Subcutaneous abdominal adipose tissue (tissue), 5 donors: ENCODE data around the gene ZBTB16.

Experiments used
- H3K27ac ChIP-seq: one replicate; pipeline ENCODE4 v1.7.0; 2013; ENCODE audit warnings: low read depth, mild to moderate bottlenecking, inconsistent platforms, low read length, moderate library complexity
- H3K27me3 ChIP-seq, 5 donors: one replicate each; pipeline ENCODE4 v1.7.0; 2013; ENCODE audit warnings: low read length in 5 of 5, inconsistent platforms in 1 of 5; ENCODE audit not compliant: control insufficient read depth in 5 of 5, insufficient read depth in 4 of 5
- H3K36me3 ChIP-seq, 5 donors: one replicate each; pipeline ENCODE4 v1.7.0; 2013; ENCODE audit warnings: low read length in 5 of 5; ENCODE audit not compliant: control insufficient read depth in 5 of 5, insufficient read depth in 5 of 5
- H3K4me1 ChIP-seq, 5 donors: one replicate each; pipeline ENCODE4 v1.7.0; 2013; ENCODE audit warnings: low read length in 5 of 5, mild to moderate bottlenecking in 3 of 5, moderate library complexity in 1 of 5; ENCODE audit not compliant: control insufficient read depth in 5 of 5, insufficient read depth in 5 of 5
- H3K4me3 ChIP-seq, 5 donors: one replicate each; pipeline ENCODE4 v1.7.0; 2013; ENCODE audit warnings: low read length in 5 of 5, low read depth in 1 of 5
- H3K9ac ChIP-seq, 5 donors: one replicate each; pipeline ENCODE4 v1.7.0; 2013; ENCODE audit warnings: low read length in 5 of 5, mild to moderate bottlenecking in 4 of 5, moderate library complexity in 3 of 5
- H3K9me3 ChIP-seq, 5 donors: one replicate each; pipeline ENCODE4 v1.7.0; 2013; ENCODE audit warnings: low read length in 5 of 5; ENCODE audit not compliant: control insufficient read depth in 5 of 5
- donor health status: healthy.
- donor health status: healthy.
- donor health status: healthy.
- donor health status: healthy.
- donor health status: healthy.

The ZBTB16 gene

DNA sequence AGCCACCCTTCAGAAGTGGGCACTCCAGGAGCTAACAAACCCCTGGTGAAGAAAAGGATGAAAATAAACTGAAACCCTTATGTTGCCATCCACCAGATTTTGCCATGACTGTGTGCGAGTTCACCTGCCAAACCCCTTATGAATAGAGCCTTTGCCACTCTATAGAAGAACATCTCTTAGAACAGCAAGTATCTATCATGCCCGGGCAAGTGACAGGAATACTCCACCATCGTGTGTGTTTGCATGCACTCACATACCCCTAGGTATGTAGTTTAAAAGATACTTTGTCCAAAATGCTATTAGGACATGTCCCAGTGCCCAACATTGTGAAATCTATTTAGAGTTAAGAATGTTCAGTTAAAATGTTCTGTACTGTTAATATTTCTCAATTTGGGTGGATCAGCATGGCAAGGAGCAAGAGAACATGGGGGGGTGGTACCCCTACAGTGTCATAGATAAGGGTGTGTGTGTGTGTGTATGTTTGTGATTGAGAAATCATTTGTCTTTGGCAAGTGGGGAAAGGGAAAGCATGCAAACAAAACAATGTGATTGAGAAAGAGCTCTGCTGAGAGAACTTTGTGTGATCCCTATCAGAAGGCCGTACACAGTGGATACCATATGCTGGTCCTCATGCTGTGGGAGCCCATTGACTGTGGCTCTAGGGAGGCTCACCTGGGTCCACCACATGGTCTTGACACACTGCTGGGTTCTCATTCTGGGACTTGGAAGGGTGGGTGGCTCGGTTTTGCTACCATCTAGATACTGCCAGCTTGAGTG lies 94.9 kb downstream of the ZBTB16 start:
- H3K4me1 ChIP-seq: peaks cover 28 to 93% (median 83%) of the 10 kb centered on the region in 5 donors
- H3K4me3 ChIP-seq: peak overlapping the region in 1 of 5 donors; percentile 22
- peak overlapping the region in 2 of 5 donors; percentile 7 to 30 for H3K9ac ChIP-seq
- peak overlapping the region; percentile 89 for H3K27ac ChIP-seq
- H3K27me3 ChIP-seq: no peaks in the 10 kb centered on the region
- peaks cover 0 to 30% (median 26%) of the 10 kb centered on the region in 5 donors for H3K36me3 ChIP-seq
- no peaks in the 10 kb centered on the region for H3K9me3 ChIP-seq

GRCh38 chr11:114155116-114155515 lies 95.6 kb downstream of the ZBTB16 start:
- Histone ChIP-seq H3K27me3 (no peaks in the 10 kb centered on the region), H3K36me3 (peaks cover 0 to 30% (median 26%) of the 10 kb centered on the region in 5 donors), H3K4me3 (peak overlapping the region in 2 of 5 donors; percentile 6 to 22), H3K9me3 (no peaks in the 10 kb centered on the region), H3K9ac (peak overlapping the region in 2 of 5 donors; percentile 7 to 30), H3K27ac (peak overlapping the region; percentile 89), H3K4me1 (peaks cover 31 to 91% (median 83%) of the 10 kb centered on the region in 5 donors)

GRCh38 chr11:114156131-114156581 lies 96.6 kb downstream of the ZBTB16 start:
- H3K27me3 ChIP-seq: no peaks in the 10 kb centered on the region
- no peaks in the 10 kb centered on the region for H3K9me3 ChIP-seq
- peaks cover 41 to 94% (median 86%) of the 10 kb centered on the region in 5 donors for H3K4me1 ChIP-seq
- no peak overlapping the region for H3K4me3 ChIP-seq
- H3K27ac ChIP-seq: peak overlapping the region; percentile 89
- no peak overlapping the region for H3K9ac ChIP-seq
- H3K36me3 ChIP-seq: peaks cover 0 to 30% (median 26%) of the 10 kb centered on the region in 5 donors

DNA sequence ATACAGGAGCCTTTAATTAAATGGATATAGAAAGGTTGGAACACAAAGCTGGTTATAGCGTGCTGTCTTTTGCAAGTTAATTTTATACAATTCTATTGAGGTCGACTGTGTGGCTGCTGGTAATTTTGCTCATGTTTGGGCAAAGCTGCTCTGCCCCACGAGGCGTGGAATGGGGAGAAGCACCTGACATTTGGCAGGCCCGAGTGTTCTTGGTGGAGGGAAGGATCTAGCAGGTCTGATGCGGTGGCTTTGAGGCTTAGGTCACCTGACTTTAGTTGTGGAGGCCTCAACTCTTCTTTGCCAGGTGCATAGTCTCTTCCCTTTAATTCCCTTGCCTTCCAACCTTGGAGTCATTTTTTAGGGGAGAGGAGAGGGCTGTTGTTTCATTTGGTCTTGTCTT lies 97.3 kb downstream of the ZBTB16 start:
- Histone ChIP-seq H3K9me3 (no peaks in the 10 kb centered on the region), H3K4me3 (no peak overlapping the region), H3K27me3 (no peaks in the 10 kb centered on the region), H3K9ac (no peak overlapping the region), H3K36me3 (peaks cover 0 to 30% (median 26%) of the 10 kb centered on the region in 5 donors), H3K4me1 (peaks cover 47 to 97% (median 91%) of the 10 kb centered on the region in 5 donors), H3K27ac (peak overlapping the region; percentile 39)

GRCh38 chr11:114157476-114158050 lies 98.1 kb downstream of the ZBTB16 start:
- H3K4me1 ChIP-seq: peaks cover 53 to 100% (median 98%) of the 10 kb centered on the region in 5 donors
- H3K9me3 ChIP-seq: no peaks in the 10 kb centered on the region
- H3K27me3 ChIP-seq: no peaks in the 10 kb centered on the region
- no peak overlapping the region for H3K4me3 ChIP-seq
- H3K9ac ChIP-seq: no peak overlapping the region
- H3K27ac ChIP-seq: peak overlapping the region; percentile 97
- peaks cover 0 to 30% (median 26%) of the 10 kb centered on the region in 5 donors for H3K36me3 ChIP-seq

DNA sequence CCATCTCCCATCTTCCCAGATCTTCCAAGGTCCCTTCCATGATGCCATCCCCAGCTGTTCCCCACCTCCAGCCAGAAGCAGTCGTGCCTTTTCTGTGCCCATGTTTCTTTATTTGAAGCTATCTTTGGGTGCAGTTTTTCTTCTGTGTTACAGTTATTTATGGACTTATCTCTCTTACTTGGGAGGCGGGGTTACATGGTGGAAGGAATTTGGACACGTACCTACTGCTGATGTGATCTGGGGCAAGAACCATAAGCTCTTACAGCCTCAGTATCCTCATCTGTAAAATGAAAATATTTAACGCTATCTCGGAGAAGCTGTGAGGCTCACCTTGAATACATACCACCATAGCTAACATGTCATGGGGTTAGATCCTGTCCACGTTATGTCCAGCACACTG lies 98.9 kb downstream of the ZBTB16 start:
- no peak overlapping the region for H3K4me3 ChIP-seq
- no peaks in the 10 kb centered on the region for H3K27me3 ChIP-seq
- H3K4me1 ChIP-seq: peaks cover 57 to 96% (median 94%) of the 10 kb centered on the region in 5 donors
- no peaks in the 10 kb centered on the region for H3K9me3 ChIP-seq
- H3K9ac ChIP-seq: no peak overlapping the region
- H3K36me3 ChIP-seq: peaks cover 0 to 30% (median 26%) of the 10 kb centered on the region in 5 donors
- H3K27ac ChIP-seq: peak overlapping the region; percentile 97

- Histone ChIP-seq H3K36me3 (peaks cover 0 to 30% (median 26%) of the 10 kb centered on the region in 5 donors), H3K27me3 (no peaks in the 10 kb centered on the region), H3K27ac (peak overlapping the region; percentile 97), H3K9ac (peak overlapping the region in 1 of 5 donors; percentile 8), H3K4me1 (peaks cover 58 to 96% (median 94%) of the 10 kb centered on the region in 5 donors), H3K4me3 (no peak overlapping the region), H3K9me3 (no peaks in the 10 kb centered on the region)
Observed at GRCh38 chr11:114158886-114159285, 99.4 kb downstream of the ZBTB16 start.

GRCh38 chr11:114159320-114159719 lies 99.8 kb downstream of the ZBTB16 start:
- peaks cover 58 to 96% (median 94%) of the 10 kb centered on the region in 5 donors for H3K4me1 ChIP-seq
- H3K27me3 ChIP-seq: no peaks in the 10 kb centered on the region
- H3K27ac ChIP-seq: peak overlapping the region; percentile 97
- H3K4me3 ChIP-seq: peak overlapping the region in 1 of 5 donors; percentile 58
- H3K9me3 ChIP-seq: no peaks in the 10 kb centered on the region
- peak overlapping the region in 1 of 5 donors; percentile 8 for H3K9ac ChIP-seq
- H3K36me3 ChIP-seq: peaks cover 0 to 30% (median 26%) of the 10 kb centered on the region in 5 donors

DNA sequence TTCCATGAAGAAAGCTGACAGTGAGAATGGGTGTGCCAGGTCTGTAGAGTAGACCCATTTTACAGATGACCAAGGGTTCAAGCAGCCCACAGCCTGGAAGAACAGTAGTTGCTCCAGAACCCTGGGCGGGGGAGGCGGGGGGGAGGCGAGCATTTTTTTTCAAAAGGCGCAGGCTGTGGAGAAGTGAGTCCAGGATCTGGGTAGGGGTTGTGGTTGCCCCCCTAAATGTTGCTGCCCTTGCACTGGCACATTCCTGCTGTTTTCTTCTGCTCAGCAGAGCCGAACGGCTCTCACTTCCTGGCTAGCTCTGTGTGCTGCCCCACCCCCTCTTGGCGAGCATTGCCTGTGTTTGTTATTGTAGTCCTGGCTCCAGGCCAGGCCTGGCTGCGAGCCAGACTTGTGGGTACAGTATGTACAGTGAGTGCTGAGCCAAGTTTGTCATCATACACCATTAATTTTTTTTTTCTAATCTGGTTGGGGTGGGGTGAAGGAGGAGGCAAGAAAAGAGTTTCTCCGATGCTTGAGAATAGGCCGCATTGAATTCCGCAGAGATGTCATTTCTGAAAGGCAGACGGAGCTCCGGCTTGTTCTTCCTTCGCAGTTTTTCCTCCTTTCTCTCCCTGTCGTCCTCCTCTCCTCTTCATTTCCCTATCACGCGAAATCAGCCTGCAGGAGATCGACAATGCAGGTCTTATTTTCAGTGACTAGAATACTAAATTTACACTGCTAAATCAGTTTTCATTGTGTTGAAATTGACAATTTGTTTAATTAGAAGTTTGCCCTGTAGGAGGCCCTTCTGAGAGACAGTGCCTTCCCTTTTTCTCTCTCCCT lies 100.5 kb downstream of the ZBTB16 start:
- Histone ChIP-seq H3K27ac (peak overlapping the region; percentile 97), H3K4me3 (peak overlapping the region; percentile 38 to 64 (median 55)), H3K9me3 (no peaks in the 10 kb centered on the region), H3K9ac (peak overlapping the region in 4 of 5 donors; percentile 49 to 89 (median 68)), H3K36me3 (peaks cover 0 to 30% (median 26%) of the 10 kb centered on the region in 5 donors), H3K4me1 (peaks cover 58 to 96% (median 94%) of the 10 kb centered on the region in 5 donors), H3K27me3 (no peaks in the 10 kb centered on the region)
